ENCODE results near the gene KIAA1671.

Gene KIAA1671

GRCh38 chr22:25162561-25162960 lies 210.0 kb downstream of the KIAA1671 start:
- TF ChIP-seq TAF1 (IDR thresholded peaks at IDR 0.05; ENCODE audit: borderline replicate concordance, insufficient read depth, low read length) (no peak), REST (IDR thresholded peaks at IDR 0.05; ENCODE audit: insufficient read depth in 1 of 2, low read depth in 2 of 2, low read length in 2 of 2) (no peak), POLR2AphosphoS5 (IDR thresholded peaks at IDR 0.05; ENCODE audit: low read depth, low read length) (no peak), SIN3A (IDR thresholded peaks at IDR 0.05; ENCODE audit: borderline replicate concordance, insufficient read depth, low read length) (no peak), FOXP2 (optimal IDR thresholded peaks at IDR 0.05; ENCODE audit: borderline replicate concordance, extremely low read depth, extremely low read length, insufficient read depth) (no peak)

- no peak for TF ChIP-seq FOXP2 (optimal IDR thresholded peaks at IDR 0.05; ENCODE audit: borderline replicate concordance, extremely low read depth, extremely low read length, insufficient read depth)
- no peak for TF ChIP-seq TAF1 (IDR thresholded peaks at IDR 0.05; ENCODE audit: borderline replicate concordance, insufficient read depth, low read length)
- TF ChIP-seq REST (IDR thresholded peaks at IDR 0.05; ENCODE audit: insufficient read depth in 1 of 2, low read depth in 2 of 2, low read length in 2 of 2): no peak
- TF ChIP-seq SIN3A (IDR thresholded peaks at IDR 0.05; ENCODE audit: borderline replicate concordance, insufficient read depth, low read length): no peak
Measured at GRCh38 chr22:25165785-25166184, 213.3 kb downstream of the KIAA1671 start.

- TF ChIP-seq FOXP2 (optimal IDR thresholded peaks at IDR 0.05; ENCODE audit: borderline replicate concordance, extremely low read depth, extremely low read length, insufficient read depth) (no peak), POLR2AphosphoS5 (IDR thresholded peaks at IDR 0.05; ENCODE audit: low read depth, low read length) (no peak), TAF1 (IDR thresholded peaks at IDR 0.05; ENCODE audit: borderline replicate concordance, insufficient read depth, low read length) (no peak), SIN3A (IDR thresholded peaks at IDR 0.05; ENCODE audit: borderline replicate concordance, insufficient read depth, low read length) (no peak), REST (IDR thresholded peaks at IDR 0.05; ENCODE audit: insufficient read depth in 1 of 2, low read depth in 2 of 2, low read length in 2 of 2) (no peak)
Measured at GRCh38 chr22:25166266-25167040, 213.9 kb downstream of the KIAA1671 start.

GRCh38 chr22:25167082-25167481 lies 214.6 kb downstream of the KIAA1671 start:
- TF ChIP-seq FOXP2 (optimal IDR thresholded peaks at IDR 0.05; ENCODE audit: borderline replicate concordance, extremely low read depth, extremely low read length, insufficient read depth): no peak

- TF ChIP-seq REST (IDR thresholded peaks at IDR 0.05; ENCODE audit: insufficient read depth in 1 of 2, low read depth in 2 of 2, low read length in 2 of 2): no peak
- TF ChIP-seq FOXP2 (optimal IDR thresholded peaks at IDR 0.05; ENCODE audit: borderline replicate concordance, extremely low read depth, extremely low read length, insufficient read depth): no peak
- TF ChIP-seq POLR2AphosphoS5 (IDR thresholded peaks at IDR 0.05; ENCODE audit: low read depth, low read length): no peak
- no peak for TF ChIP-seq TAF1 (IDR thresholded peaks at IDR 0.05; ENCODE audit: borderline replicate concordance, insufficient read depth, low read length)
Measured at GRCh38 chr22:25167834-25168601, 215.5 kb downstream of the KIAA1671 start.

All from PFSK-1 (cell line).